ENCODE data around the gene PREP. TPM values are rescaled to one million over a fixed set of nuclear protein-coding genes. Genes with fewer than 3 reads are reported as not detected.

Gene PREP
- total and polyA plus RNA-seq, 2 experiments from 2014 or later, result 27.2 to 30.3 TPM

DNA sequence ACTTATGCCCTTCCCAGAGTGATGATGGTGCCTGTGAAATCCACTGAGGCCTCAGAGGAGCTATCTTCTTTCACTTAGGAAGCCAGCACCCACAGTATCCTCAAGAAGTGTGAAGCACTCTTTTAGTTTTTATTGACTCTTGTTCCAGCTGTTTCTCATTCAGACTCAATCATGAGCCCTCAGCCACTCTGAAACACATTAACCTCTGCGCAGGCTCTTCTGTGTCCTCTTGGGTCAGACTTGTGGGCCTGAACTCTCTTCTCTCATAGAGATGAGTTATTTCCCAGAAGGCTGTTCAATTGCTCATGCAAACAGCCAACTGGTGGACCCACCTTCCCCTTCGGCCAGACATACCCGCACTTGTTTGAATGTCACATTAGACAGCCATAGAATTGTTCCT, 27.8 kb upstream of the PREP start:
- no peak overlapping the region for H3K27ac ChIP-seq
- no peaks in the 10 kb centered on the region for H3K27me3 ChIP-seq
- no peak for DNase-seq (ENCODE audit: low spot score)
- H3K4me3 ChIP-seq, result no peak overlapping the region
- 88% methylated on average over 3 of the region's 3 CpGs for WGBS (ENCODE audit: low lambda C conversion rate, missing lambda C conversion rate)
- TF ChIP-seq, protein P1, sequence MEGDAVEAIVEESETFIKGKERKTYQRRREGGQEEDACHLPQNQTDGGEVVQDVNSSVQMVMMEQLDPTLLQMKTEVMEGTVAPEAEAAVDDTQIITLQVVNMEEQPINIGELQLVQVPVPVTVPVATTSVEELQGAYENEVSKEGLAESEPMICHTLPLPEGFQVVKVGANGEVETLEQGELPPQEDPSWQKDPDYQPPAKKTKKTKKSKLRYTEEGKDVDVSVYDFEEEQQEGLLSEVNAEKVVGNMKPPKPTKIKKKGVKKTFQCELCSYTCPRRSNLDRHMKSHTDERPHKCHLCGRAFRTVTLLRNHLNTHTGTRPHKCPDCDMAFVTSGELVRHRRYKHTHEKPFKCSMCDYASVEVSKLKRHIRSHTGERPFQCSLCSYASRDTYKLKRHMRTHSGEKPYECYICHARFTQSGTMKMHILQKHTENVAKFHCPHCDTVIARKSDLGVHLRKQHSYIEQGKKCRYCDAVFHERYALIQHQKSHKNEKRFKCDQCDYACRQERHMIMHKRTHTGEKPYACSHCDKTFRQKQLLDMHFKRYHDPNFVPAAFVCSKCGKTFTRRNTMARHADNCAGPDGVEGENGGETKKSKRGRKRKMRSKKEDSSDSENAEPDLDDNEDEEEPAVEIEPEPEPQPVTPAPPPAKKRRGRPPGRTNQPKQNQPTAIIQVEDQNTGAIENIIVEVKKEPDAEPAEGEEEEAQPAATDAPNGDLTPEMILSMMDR (IDR thresholded peaks at IDR 0.05; ENCODE audit: poor library complexity), result no peak
- TF ChIP-seq EZH2 (IDR thresholded peaks at IDR 0.05; ENCODE audit: borderline replicate concordance) (no peak), EZH2phosphoT487 (IDR thresholded peaks at IDR 0.05; ENCODE audit: low read depth, severe bottlenecking, unreplicated experiment) (no peak)
- H3K36me3 ChIP-seq (replicated peaks; ENCODE audit: insufficient read depth, low read depth), result no peaks in the 10 kb centered on the region
- H2AFZ ChIP-seq, result no peak overlapping the region
- no peak overlapping the region for H3K4me2 ChIP-seq
- H4K20me1 ChIP-seq (ENCODE audit: insufficient read depth, poor library complexity, severe bottlenecking), result no peaks in the 10 kb centered on the region
- H3K79me2 ChIP-seq, result no peaks in the 10 kb centered on the region
- H3K9me3 ChIP-seq (ENCODE audit: low read depth), result no peaks in the 10 kb centered on the region
- peaks cover 15% of the 10 kb centered on the region for H3K4me1 ChIP-seq (ENCODE audit: insufficient read depth)
- H3K9me2 ChIP-seq (replicated peaks; ENCODE audit: insufficient read depth), result no peaks in the 10 kb centered on the region

DNA sequence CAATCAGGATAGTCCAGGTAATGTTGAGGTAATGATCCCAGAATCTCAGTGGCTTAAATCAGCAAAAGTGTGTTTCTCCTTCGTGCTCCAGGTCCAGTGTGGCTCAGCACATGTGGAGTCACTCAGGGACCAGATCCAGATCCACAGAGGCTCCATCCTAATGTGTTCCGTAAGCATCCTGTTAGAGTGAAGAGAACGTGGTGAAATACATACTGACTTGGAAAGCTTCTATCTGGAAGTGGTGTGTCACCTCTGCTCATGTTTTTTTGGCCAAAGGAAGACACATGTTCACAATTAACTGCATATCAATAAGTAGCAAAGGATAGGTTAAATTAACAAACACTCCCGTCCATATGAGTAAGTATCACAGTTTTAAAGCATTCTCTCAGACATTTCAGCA, 26.8 kb upstream of the PREP start:
- DNase-seq (ENCODE audit: low spot score), result no peak
- Histone ChIP-seq H3K36me3 (replicated peaks; ENCODE audit: insufficient read depth, low read depth) (no peaks in the 10 kb centered on the region), H3K4me3 (no peak overlapping the region), H3K4me2 (no peak overlapping the region), H3K4me1 (ENCODE audit: insufficient read depth) (peaks cover 15% of the 10 kb centered on the region), H3K9me3 (ENCODE audit: low read depth) (no peaks in the 10 kb centered on the region), H3K79me2 (no peaks in the 10 kb centered on the region), H3K27me3 (no peaks in the 10 kb centered on the region), H3K9me2 (replicated peaks; ENCODE audit: insufficient read depth) (no peaks in the 10 kb centered on the region), H3K27ac (no peak overlapping the region), H4K20me1 (ENCODE audit: insufficient read depth, poor library complexity, severe bottlenecking) (no peaks in the 10 kb centered on the region), H2AFZ (no peak overlapping the region)
- TF ChIP-seq EZH2phosphoT487 (IDR thresholded peaks at IDR 0.05; ENCODE audit: low read depth, severe bottlenecking, unreplicated experiment) (no peak), EZH2 (IDR thresholded peaks at IDR 0.05; ENCODE audit: borderline replicate concordance) (no peak)
- TF ChIP-seq, protein P1 (IDR thresholded peaks at IDR 0.05; ENCODE audit: poor library complexity), result no peak
- 68% methylated on average over 4 of the region's 4 CpGs for WGBS (ENCODE audit: low lambda C conversion rate, missing lambda C conversion rate)

DNA sequence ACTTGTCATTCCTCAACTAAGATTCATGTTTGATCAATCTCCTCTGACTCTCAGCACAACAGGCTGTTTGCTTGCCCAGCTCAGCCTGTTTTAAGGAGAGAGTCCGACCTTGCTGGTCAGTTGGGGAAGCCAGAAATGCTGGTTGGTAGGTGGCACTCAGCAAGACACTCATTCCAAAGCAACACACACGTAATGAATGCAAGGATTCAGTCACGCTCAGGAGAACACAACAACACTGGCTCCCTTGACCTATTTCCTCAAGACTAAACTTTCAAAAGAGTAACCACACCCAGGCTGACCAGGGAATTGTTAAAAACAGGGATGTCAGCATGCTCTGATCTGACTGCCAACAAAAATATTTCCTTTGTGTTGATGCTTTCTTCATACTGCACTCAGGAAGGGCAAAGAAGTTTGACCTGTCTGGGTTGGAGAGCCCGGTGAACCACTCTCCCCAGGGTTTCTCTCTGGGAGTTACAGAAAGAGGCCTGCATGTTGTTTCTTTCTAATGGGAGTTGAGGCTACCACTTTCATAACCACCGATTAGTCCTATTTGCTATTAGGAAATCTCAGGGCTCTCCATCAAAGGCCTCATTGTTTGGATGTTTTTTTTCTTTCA, 25.6 kb upstream of the PREP start:
- 64% methylated on average over 5 of the region's 5 CpGs for WGBS (ENCODE audit: low lambda C conversion rate, missing lambda C conversion rate)
- Histone ChIP-seq H3K4me3 (no peak overlapping the region), H3K4me2 (no peak overlapping the region), H3K27me3 (no peaks in the 10 kb centered on the region), H4K20me1 (ENCODE audit: insufficient read depth, poor library complexity, severe bottlenecking) (no peaks in the 10 kb centered on the region), H3K79me2 (no peaks in the 10 kb centered on the region), H3K4me1 (ENCODE audit: insufficient read depth) (peaks cover 15% of the 10 kb centered on the region), H3K9me3 (ENCODE audit: low read depth) (no peaks in the 10 kb centered on the region), H3K27ac (peak overlapping the region; percentile 59), H2AFZ (no peak overlapping the region), H3K9me2 (replicated peaks; ENCODE audit: insufficient read depth) (no peaks in the 10 kb centered on the region), H3K36me3 (replicated peaks; ENCODE audit: insufficient read depth, low read depth) (no peaks in the 10 kb centered on the region)
- DNase-seq (ENCODE audit: low spot score), result no peak
- TF ChIP-seq, protein P1 (IDR thresholded peaks at IDR 0.05; ENCODE audit: poor library complexity), result no peak
- no peak for TF ChIP-seq EZH2 (IDR thresholded peaks at IDR 0.05; ENCODE audit: borderline replicate concordance)
